Loucy (cell line): ENCODE data around the gene CDH5.

ENCODE experiments used
- EZH2phosphoT487 ChIP-seq: fragments of 200-600 bp; IDR thresholded peaks from 2 replicates; pipeline ENCODE4 v1.6.1; 2018; ENCODE audit warnings: antibody characterized with exemption, mild to moderate bottlenecking, moderate library complexity, borderline replicate concordance
- TF ChIP-seq, protein P1 (sequence below): fragments of 200-600 bp; sonication (generic); conservative IDR thresholded peaks from 2 replicates; pipeline ENCODE4 v1.5.1; 2014; ENCODE audit warnings: mild to moderate bottlenecking, antibody characterized with exemption, low read length

DNA sequence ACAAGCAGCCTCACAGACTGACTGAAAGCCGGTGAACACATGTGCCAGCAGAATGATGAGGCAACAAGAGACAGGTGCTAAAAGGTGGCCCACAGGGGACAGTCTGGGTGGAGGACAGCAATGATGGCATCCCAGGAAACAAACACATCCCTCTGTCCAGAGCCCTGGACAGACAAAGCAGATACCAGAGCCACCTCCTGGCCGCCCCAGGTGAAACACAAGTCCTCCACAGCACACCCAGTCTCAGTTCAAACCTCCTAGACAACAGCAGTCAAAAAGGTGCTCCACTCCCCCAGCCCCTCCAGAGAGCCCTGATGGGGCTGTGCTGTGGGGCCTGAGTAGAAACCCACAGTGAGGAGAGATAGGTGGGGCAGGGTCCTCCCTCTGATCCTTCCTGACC lies 20.3 kb upstream of the CDH5 start:
- TF ChIP-seq, protein P1, sequence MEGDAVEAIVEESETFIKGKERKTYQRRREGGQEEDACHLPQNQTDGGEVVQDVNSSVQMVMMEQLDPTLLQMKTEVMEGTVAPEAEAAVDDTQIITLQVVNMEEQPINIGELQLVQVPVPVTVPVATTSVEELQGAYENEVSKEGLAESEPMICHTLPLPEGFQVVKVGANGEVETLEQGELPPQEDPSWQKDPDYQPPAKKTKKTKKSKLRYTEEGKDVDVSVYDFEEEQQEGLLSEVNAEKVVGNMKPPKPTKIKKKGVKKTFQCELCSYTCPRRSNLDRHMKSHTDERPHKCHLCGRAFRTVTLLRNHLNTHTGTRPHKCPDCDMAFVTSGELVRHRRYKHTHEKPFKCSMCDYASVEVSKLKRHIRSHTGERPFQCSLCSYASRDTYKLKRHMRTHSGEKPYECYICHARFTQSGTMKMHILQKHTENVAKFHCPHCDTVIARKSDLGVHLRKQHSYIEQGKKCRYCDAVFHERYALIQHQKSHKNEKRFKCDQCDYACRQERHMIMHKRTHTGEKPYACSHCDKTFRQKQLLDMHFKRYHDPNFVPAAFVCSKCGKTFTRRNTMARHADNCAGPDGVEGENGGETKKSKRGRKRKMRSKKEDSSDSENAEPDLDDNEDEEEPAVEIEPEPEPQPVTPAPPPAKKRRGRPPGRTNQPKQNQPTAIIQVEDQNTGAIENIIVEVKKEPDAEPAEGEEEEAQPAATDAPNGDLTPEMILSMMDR: no peak
- TF ChIP-seq EZH2phosphoT487: no peak
